ENCODE measurements around the gene F3.
"Not testable (repeated sequence)": the region's sequence is repeated elsewhere in the genome, so short reads cannot be mapped to it uniquely, and the experiment has no call there.

F3 gene

GRCh38 chr1:94541246-94542087 is at the start of gene F3:
Gene F3 (minus strand): TSS chr1:94541759. CDS start chr1:94541636, 123 bp downstream.
- peak; percentile 73 for DNase-seq (ENCODE audit: low spot score)

DNA sequence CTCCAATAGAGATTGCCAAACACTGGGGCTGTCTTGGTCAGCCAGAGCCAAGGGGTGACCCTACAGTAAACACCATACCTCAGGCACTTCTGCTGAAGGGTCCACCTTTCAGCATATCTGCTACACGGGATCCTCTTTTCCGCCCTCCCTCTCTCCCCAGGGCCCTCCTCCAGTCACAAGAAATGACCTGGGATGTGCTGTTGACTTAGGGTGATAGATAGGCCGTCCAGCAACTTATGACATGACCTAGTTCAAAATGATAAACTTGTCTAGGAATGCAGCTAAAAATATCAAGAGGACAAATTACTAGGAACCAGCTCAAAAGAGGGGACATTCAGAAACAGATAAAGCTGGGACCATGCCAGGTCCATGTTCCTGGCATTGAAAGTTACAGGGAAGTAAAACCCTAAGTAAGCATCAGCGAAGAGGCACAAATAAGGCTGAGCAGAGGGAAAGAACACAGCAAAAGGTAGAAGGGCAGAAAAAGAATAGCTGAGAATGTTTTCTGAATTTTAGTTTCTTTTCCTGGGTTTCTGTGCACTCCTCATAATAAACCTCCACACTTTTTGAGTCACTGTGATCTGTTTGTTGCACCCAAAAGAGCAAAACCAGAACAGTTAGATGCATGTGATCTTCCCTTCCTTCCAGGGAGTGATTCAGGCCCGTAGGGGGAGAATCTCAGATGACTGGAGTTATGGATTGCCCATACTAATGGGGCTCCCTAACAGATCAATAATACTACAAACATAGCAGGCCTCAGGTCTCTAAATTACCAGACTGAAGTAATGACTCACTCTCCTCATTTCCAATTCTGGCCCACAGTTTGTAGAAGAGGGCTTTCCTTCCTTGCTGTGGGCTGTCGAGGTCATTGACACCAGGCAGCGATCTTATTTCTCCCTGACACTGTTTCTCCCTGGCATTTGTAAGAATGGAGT is 48.9 kb upstream of the F3 start:
- no peak for DNase-seq (ENCODE audit: low spot score)

GRCh38 chr1:94589728-94590127 is 48.2 kb upstream of the F3 start:
- DNase-seq (ENCODE audit: low spot score) = no peak

DNA sequence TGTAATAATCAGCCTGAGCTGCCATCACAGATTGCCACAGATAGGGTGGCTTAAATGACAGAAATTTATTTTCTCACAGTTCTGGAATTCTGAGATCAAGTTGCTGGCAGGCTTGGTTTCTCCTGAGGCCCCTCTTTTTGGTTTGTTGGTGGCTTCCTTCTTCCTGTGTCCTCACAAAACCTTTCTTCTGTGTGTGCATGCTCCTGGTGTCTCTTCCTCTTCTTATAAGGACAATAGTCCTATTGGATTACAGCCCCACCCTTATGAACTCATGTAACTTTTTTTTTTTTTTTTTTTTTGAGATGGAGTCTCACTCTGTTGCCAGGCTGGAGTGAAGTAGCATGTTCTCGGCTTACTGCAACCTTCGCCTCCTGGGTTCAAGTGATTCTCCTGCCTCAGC is 41.0 kb upstream of the F3 start:
- DNase-seq (ENCODE audit: low spot score) = no peak

GRCh38 chr1:94580367-94581115 is 39.0 kb upstream of the F3 start:
- DNase-seq (ENCODE audit: low spot score) = no peak

DNA sequence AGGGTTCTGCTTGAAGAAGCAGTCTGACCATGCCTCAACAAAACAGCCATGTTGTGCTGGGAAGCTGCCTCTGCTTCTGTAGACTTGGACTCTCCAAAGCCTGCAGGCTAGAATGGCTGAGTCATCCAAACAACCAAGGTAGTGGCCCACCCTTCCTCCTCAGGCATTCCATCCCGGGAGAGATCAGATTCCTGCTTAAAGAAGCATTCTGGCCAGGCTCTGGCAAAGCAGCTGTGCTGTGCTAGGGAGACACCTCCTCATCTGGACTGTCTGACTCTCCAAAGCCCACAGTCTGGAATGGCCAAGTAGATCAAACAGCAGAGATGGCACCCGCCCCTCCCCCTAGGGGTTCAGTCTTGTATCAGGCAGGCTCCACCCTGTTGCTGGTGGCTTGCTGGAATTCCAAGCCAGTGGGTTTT is 38.3 kb upstream of the F3 start:
- no peak for DNase-seq (ENCODE audit: low spot score)

DNA sequence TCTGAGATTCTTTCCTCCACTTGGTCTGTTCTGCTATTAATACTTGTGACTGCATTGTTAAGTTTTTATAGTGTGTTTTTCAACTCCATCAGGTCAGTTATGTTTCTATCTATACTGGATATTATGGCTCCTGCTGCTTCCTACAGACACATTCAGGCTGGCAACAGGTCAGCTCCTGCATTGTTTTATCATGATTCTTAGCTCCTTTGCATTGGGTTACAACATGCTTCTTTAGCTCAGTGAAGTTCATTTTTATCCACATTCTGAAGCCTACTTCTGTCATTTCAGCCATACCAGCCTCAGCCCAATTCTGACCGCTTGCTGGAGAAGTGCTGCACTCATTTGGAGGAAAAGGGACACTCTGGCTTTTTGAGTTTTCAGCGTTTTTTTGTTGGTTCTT is 37.3 kb upstream of the F3 start:
- DNase-seq (ENCODE audit: low spot score) = no peak

GRCh38 chr1:94573917-94574316 is 32.4 kb upstream of the F3 start:
- DNase-seq (ENCODE audit: low spot score) = not testable (repeated sequence)

DNA sequence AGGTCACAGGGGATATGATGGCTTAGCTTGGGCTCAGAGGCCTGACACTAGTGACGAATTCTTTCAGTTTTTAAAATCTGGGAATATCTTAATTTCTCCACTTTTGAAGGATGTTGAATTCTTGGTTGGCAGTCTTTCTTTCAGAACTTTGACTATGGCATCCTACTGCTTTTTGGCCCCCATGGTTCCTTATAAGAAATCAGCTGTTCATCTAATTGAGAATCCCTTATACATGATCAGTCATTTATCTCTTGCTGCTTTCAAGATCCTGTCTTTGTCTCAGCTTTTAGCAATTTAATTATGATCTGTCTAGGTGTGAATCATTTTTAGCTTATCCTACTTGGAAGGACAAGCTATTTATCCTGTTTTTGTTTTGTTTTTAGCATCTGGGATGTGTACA is 31.2 kb upstream of the F3 start:
- no peak for DNase-seq (ENCODE audit: low spot score)

DNA sequence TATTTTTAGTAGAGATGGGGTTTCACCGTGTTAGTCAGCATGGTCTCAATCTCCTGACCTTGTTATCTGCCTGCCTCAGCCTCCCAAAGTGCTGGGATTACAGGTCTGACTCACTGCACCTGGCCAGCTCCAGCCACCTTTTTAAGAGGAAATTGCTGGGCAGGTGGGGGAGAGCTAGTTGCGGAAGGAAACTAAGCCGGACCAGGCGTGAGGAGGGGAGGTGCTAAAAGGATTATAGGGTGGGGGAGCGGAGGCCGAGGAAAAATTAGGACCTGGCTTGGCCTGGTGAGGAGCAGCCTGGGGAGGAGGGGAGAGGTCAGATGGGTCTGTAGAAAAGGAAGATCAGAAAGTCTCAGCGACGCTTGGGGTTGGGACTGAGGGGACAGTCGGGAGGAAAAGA is 29.4 kb upstream of the F3 start:
- not testable (repeated sequence) for DNase-seq (ENCODE audit: low spot score)

DNA sequence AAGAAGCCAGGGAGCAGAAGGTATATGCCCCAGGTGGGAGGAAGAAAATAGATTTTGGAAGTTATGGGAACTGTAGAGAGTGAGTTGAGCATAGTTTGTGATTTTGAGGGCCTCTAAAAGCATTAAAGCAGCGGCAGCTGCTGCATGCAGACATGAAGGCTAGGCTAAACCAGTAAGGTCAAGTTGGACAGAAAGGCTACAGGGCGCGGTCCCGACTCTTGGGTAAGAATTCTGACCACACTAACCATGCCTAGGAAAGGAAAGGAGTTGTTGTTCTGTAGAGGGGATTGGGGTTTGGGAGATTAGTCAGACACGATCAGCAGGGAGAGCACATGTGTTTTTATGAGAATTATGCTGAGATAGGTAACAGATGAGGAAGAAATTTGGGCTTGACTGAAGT is 27.2 kb upstream of the F3 start:
- not testable (repeated sequence) for DNase-seq (ENCODE audit: low spot score)

GRCh38 chr1:94567975-94568607 is 26.5 kb upstream of the F3 start:
- DNase-seq (ENCODE audit: low spot score) = not testable (repeated sequence)

DNA sequence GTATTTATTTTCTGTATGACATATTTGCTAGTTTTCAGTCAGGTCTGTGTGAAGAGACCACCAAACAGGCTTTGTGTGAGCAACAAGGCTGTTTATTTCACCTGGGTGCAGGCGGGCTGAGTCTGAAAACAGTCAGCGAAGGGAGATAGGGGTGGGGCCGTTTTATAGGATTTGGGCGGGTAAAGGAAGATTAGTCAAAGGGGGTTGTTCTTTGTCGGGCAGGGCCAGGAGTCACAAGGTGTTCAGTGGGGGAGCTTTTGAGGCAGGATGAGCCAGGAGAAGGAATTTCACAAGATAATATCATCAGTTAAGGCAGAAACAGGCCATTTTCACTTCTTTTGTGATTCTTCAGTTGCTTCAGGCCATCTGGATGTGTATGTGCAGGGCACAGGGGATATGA is 24.9 kb upstream of the F3 start:
- DNase-seq (ENCODE audit: low spot score) = not testable (repeated sequence)

DNA sequence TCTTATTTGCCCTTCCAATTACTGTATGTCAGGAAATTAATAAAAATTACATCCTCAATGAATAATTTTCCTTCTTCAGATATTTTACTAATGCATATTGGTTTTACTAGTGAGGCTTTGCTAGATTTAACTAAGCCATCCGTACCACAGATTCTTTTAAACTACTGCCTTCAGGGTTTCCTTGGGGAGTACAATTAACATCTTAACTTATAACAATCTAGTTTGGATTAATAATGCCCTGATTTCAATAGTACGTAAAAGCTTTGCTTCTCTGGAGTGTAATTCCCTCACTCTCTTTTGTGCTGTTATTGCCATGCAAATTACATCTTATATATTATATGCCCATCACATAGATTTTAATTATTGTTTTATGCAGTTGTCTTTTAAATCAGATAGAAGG is 24.3 kb upstream of the F3 start:
- DNase-seq (ENCODE audit: low spot score) = no peak

DNA sequence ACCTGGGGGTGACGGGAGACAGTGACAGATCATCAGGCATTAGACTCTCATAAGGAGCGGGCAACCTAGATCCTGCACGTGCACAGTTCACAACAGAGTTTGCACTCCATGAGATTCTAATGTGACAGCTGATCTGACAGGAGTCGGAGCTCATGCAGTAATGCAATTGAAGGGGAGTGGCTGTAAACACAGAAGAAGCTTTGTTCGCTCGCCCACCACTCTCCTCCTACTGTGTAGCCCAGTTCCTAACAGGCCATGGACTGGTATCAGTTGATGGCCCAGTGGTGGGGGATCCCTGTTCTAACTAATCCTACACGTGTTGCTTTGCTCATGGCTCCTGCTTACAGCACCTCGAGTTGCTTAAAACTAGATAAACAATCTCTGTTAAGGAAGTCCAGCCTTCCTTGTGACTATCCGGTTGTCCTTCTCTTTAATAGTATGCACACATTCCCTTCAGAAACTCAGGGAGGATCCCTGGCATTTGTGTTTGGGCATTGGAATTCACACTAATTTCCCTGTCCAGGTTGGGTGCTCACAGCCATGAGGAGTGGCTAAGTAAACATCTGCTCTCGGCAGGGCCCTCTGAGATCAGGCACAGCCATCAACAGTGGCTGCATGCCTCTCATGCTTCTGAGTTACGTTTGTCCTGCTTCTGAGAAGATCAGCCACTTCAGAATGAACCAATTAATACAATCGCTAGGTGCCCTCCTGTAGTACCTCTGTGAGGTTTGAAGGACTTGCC is 21.1 kb upstream of the F3 start:
- DNase-seq (ENCODE audit: low spot score) = no peak

DNA sequence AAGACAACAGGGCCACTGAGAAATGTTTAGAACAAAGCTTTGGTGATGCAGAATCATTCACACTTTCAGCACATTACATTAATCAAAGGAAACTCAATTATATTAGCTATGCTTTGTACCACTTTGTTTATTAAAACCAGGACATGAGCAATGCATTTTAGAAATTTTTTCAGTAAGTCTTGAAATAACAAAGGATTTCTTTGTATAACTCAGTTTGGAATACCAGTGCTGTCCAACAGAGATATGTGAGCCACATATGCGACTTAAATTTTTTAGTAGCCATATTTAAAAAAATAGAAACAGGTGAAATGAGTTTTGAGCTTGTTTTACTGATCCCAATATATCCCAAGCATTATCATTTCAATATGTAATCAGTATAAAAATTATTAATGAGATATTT is 18.8 kb upstream of the F3 start:
- DNase-seq (ENCODE audit: low spot score) = no peak

DNA sequence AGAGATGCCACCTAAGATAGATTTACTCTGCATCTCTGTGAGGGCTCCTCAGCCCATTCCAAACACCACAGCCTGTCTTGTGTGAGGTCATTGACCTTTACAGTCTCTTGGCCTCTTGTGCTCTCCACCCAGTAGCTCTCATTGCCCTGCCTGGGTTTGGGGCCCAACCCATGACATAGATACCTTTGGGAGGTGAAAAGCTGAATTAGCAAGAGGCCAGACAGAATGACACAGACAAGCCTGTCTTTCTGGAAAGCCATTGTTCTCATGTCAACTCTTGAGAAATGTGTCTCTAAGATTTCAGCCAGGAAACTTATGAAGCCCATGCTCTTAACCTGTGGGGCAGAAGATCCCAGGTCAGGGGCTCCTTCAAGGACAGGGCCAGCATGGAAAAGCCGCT is 18.4 kb upstream of the F3 start:
- DNase-seq (ENCODE audit: low spot score) = no peak

- no peak for DNase-seq (ENCODE audit: low spot score)
Observed at GRCh38 chr1:94555091-94555490, 13.5 kb upstream of the F3 start.

DNA sequence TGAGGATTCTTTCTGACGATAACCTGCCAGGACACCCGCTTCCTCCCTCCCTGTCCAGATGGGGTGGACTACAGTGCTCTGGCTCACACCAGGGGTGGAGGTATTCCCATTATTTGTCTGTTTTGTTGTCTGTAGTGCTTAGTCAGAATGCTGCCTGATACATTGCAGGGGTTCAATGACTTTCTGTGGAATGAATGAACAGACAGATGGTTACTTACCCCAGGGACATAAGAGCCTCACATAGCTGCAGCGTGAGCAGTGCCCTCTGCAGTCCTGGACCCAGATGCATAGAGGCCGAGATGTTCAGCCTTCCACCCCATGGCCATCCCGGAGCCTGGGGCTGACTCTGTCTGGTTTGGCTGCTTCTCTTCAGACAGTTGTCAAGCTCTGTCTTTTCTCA is 13.0 kb upstream of the F3 start:
- DNase-seq (ENCODE audit: low spot score) = no peak

GRCh38 chr1:94553931-94554330 is 12.4 kb upstream of the F3 start:
- DNase-seq (ENCODE audit: low spot score) = no peak

DNA sequence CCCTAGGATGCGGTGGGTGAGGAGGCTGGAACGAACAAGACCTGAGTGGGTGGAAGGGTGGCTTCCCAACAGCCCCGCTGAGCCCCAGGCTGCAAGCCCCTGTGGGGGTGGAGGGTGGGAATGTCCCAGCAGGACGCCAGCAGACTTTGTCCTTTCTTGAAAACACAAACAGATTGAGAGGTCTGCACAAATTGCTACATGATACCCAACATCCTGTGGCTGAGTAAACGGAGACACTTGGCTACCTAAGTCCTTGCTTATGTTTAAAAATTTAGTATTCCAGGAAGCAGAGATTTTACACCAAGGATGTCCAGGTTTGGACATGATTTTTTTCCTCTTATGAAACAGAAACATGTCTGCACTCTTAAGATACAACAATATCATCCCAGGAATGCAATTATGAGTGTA is 11.8 kb upstream of the F3 start:
- no peak for DNase-seq (ENCODE audit: low spot score)

Measured in putamen (tissue), 1 donor.